Measurements from ENCODE around the gene SERPINB1. TPM values are rescaled to one million over a fixed set of nuclear protein-coding genes. Genes with fewer than 3 reads are reported as not detected.

Gene SERPINB1
- total RNA-seq, 4 donors from 2014 or later, result 33.3 to 48.9 (median 42.1) TPM

DNA sequence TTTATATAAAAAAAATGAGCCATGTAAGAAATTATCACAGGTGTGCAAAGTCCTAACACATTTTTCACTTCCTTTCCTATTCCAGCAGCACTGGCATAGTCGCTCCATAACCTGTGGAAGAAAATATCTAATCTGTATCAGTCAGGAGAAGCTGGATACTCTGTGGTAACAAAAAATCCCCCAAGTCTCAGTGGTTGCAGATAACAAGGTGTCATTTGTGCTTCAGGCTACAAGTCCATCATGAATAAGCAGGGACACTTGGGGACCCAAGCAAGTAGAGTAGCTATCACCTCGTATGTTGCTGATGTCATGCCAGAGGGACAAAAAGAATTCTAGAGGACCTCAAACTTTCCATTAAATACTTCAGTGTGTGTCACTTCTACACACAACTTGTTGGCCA, 30.3 kb upstream of the SERPINB1 start:
- TF ChIP-seq, protein P1, sequence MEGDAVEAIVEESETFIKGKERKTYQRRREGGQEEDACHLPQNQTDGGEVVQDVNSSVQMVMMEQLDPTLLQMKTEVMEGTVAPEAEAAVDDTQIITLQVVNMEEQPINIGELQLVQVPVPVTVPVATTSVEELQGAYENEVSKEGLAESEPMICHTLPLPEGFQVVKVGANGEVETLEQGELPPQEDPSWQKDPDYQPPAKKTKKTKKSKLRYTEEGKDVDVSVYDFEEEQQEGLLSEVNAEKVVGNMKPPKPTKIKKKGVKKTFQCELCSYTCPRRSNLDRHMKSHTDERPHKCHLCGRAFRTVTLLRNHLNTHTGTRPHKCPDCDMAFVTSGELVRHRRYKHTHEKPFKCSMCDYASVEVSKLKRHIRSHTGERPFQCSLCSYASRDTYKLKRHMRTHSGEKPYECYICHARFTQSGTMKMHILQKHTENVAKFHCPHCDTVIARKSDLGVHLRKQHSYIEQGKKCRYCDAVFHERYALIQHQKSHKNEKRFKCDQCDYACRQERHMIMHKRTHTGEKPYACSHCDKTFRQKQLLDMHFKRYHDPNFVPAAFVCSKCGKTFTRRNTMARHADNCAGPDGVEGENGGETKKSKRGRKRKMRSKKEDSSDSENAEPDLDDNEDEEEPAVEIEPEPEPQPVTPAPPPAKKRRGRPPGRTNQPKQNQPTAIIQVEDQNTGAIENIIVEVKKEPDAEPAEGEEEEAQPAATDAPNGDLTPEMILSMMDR (IDR thresholded peaks at IDR 0.05; ENCODE audit: low read depth), result no peak

DNA sequence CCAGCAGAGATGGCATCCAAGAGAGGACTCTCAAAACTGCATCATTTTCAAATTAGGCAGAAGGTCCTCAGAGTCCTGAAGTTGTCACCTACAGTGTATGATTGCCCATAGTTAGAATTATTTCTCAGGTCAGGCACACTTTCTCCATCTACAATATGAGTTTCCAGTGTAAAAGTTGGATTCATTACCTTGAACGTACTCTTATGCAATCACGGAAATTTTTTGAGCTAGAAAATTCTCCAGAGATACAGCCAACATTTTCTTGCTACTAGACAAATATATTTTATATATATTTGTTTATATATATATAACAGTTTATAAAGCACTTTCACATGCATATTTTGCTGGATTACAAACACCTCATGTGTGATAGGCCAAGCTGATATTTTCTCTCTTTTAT, 29.4 kb upstream of the SERPINB1 start:
- TF ChIP-seq, protein P1 (IDR thresholded peaks at IDR 0.05; ENCODE audit: low read depth), result no peak

DNA sequence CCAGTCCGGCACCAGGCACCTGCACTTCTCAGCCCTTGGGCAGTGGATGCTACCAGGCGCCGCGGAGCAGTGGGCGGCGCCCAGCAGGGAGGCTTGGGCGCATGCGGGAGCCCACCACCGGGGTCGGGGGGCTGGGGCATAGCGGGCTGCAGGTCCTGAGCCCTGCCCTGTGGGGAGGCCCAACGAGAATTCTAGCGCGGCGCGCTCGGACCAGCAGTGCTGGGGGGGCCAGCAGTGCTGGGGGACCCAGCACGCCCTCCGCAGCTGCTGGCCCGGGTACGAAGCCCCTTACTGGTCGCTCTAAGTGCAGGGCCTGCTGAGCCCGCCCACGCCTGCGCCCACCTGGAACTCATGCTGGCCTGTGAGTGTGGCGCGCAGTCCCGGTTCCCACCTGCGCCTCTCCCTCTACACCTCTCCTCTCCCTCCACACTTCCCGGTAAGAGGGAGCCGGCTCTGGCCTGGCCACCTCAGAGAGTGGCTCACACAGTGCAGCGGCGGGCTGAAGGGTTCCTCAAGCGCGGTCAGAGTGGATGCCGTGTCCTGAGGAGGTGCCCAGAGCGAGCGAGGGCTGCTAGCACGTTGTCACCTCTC, 28.5 kb upstream of the SERPINB1 start:
- TF ChIP-seq, protein P1 (IDR thresholded peaks at IDR 0.05; ENCODE audit: low read depth), result no peak

DNA sequence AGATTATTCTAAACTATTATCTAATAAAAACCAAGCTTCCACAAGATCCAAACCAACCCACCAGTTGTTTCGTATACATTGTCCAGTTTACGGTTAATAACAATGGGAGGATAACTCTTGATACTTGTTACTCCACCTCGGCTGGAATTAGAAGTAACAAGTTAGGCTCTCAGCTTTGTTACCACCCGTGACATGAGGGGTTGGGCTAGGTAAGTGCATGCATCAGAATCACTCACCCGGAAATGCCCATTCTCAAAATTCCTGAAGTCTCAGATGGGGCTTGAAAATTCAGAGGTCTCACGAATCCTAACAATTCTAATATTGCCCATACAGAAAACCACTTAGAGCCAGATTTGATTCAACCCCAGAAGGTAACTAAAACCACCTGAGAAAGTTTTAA, 27.0 kb upstream of the SERPINB1 start:
- TF ChIP-seq, protein P1 (IDR thresholded peaks at IDR 0.05; ENCODE audit: low read depth), result no peak

DNA sequence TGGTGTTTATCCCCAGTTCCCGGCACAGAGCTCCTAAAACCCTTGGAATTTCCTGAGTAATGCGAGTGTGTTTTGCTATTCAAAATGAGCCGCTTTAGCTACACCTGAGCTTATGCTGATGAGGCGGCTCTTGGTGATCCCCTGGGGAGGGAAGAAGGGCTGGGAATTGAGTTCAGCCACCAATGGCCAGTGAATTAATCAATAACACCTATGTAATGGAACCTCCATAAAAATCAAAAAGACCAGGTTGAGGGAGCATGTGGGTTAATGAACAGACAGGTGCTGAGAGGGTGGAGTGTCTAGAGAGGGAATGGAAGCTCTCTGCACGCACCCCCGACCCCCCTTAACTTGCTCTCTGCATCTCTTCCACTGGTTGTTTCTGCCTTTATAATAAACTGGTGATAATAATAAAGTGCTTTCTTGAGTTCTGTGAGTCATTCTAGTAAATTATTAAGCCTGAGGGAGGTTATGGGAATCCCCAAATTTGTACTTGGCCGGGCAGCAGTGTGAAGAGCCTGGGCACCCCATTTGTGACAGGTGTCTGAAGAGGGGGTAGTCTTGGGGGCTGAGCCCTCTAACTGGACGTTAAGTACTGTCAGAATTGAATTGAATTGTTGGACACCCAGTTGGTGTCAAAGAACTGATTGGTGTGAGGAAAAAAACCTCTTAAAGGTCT, 24.6 kb upstream of the SERPINB1 start:
- TF ChIP-seq, protein P1 (IDR thresholded peaks at IDR 0.05; ENCODE audit: low read depth), result no peak

DNA sequence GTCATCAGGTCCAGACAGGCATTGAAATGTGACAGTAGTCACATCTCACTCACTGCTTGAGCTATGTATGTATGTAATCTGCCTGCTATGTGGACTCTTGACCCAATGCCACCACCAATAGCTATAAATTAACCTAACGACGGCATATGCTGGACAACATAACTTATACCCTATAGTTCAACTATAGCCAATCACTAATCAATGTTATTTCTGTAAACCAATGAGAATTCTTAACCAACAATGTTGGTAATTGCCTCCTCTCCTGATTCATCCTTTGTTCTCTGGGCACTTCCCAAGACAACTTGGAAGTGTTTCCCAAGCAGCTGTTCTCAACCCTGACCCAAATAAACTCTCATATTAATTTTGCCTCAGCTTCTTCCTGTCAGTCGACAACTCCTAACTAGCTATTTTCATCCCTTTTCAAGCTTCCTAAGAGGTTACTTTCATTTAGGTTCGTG, 24.1 kb upstream of the SERPINB1 start:
- TF ChIP-seq, protein P1 (IDR thresholded peaks at IDR 0.05; ENCODE audit: low read depth), result no peak

DNA sequence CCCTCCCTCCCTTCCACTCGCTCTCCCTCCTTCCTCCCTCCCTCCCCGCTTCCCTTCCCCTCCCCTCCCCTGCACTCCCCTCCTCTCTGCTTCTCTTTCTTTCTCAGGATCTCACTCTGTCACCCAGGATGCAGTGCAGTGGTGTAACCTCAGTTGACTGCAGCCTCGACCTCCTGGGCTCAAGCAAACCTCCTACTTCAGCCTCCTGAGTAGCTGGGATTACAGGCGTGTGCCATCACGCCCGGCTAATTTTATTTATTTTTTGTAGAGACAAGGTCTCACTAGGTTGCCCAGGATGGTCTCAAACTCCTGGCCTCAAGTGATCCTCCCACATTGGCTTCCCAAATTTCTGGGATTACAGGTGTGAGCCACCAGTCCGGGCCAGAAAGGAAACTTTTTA, 23.6 kb upstream of the SERPINB1 start:
- TF ChIP-seq, protein P1 (IDR thresholded peaks at IDR 0.05; ENCODE audit: low read depth), result no peak

Data from subcutaneous adipose tissue (tissue), 4 donors.